Aorta (tissue), 5 donors: ENCODE measurements around the gene ABCB8. TPM values are rescaled to one million over a fixed set of nuclear protein-coding genes. Genes with fewer than 3 reads are reported as not detected.
A peak's percentile ranks its signal among the peaks of the same experiment; 100 is the strongest.

Experiments
- ATAC-seq: fragments of 200-7000 bp; cut with Tn5 transposase; one replicate; pipeline ENCODE4 v1.9.1; 2022; ENCODE audit warnings: moderate library complexity; ENCODE audit not compliant: low FRiP score
- DNase-seq, 2 donors: peaks; one replicate each; pipeline ENCODE4 v3.0.0-alpha.2; 2020
- H3K27ac ChIP-seq, 2 donors: one replicate each; pipeline ENCODE4 v1.5.1; 2013; ENCODE audit warnings: low read length in 2 of 2, mild to moderate bottlenecking in 2 of 2, moderate library complexity in 2 of 2, control low read depth in 1 of 2, inconsistent platforms in 1 of 2, low read depth in 1 of 2
- H3K27me3 ChIP-seq, 2 donors: one replicate each; pipeline ENCODE4 v1.6.1; 2013; ENCODE audit warnings: control low read depth in 1 of 2, low read length in 1 of 2, mild to moderate bottlenecking in 1 of 2, moderate library complexity in 1 of 2; ENCODE audit not compliant: insufficient read depth in 2 of 2, control insufficient read depth in 1 of 2
- H3K36me3 ChIP-seq, 2 donors: one replicate each; pipeline ENCODE4 v1.6.1; 2013; ENCODE audit warnings: control low read depth in 1 of 2, low read length in 1 of 2, mild to moderate bottlenecking in 1 of 2; ENCODE audit not compliant: insufficient read depth in 2 of 2, control insufficient read depth in 1 of 2
- H3K4me1 ChIP-seq, 2 donors: one replicate each; pipeline ENCODE4 v1.6.1; 2013; ENCODE audit warnings: low read length in 2 of 2, control low read depth in 1 of 2, mild to moderate bottlenecking in 1 of 2, moderate library complexity in 1 of 2; ENCODE audit not compliant: insufficient read depth in 2 of 2, control insufficient read depth in 1 of 2
- H3K4me3 ChIP-seq, 2 donors: one replicate each; pipeline ENCODE4 v1.5.1; 2013; ENCODE audit warnings: low read length in 2 of 2, control low read depth in 1 of 2, mild to moderate bottlenecking in 1 of 2
- H3K9me3 ChIP-seq: one replicate; pipeline ENCODE4 v1.6.1; 2013; ENCODE audit warnings: mild to moderate bottlenecking, low read length; ENCODE audit not compliant: control insufficient read depth
- WGBS, 2 donors: extraction: QIAGEN DNeasy Blood & Tissue Kit; methylation state at CpG; one replicate each; pipeline ENCODE4 v1.1.7; 2013; 5-methylcytosine and 5-hydroxymethylcytosine counted together
- intact Hi-C, 2 donors: fragments of 100-400 bp; cut with DNase I; formaldehyde crosslinking; loops; one replicate each; pipeline versions ENCODE4 v1.14.2 to v1.15.0; 2022
- polyA plus RNA-seq, 2 donors: library from polyadenylated mRNA; stranded (reverse); fragments of 200-250 nt; gene quantifications; one replicate each; pipeline ENCODE4 v1.2.3, GENCODE V29; 2013
- total RNA-seq, 2 donors: library from RNA; stranded (reverse); fragmentation: NEBNext Ultra II Directional; extraction: Animal tissue kit (Norgen Biotek cat#: 25700); gene quantifications; one replicate each; pipeline ENCODE4 v1.2.1, GENCODE V29; 2021
- donor health status: healthy with polysubstance abuse.
- donor health status: Bipolar disorder and iron deficiency.
- donor health status: DM: no; HTN: no; CAD: no.
- donor health status: DM: no; HTN: no; CAD: no.
- donor health status: DM: yes; HTN: yes; CAD: no.

Gene ABCB8
- total and polyA plus RNA-seq, 4 donors, result 5.5 to 39.7 (median 24.7) TPM

DNA sequence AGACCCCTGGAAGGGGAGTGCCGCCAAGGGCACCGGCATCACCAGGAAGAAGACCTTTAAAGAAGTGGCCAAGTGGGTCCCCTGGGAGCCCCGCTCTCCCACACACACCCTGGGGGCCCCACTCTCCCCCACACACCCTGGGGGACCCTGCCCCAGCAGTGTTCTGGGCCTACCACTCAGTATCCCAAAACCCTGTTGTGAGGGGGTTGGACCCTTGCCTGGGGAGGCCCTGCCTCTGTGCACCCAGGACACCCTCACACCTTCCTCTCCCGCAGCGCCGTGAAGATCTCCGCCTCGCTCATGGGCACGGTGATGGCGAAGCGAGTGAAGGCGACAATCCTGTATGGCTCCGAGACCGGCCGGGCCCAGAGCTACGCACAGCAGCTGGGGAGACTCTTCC is 26.7 kb upstream of the ABCB8 start:
- no peaks in the 10 kb centered on the region for H3K36me3 ChIP-seq
- no peak overlapping the region for H3K27ac ChIP-seq
- ATAC-seq, result no peak
- intact Hi-C loops, result no loop called here
- no peaks in the 10 kb centered on the region for H3K27me3 ChIP-seq
- no peak overlapping the region for H3K4me3 ChIP-seq
- 95 to 96% methylated on average over 16 of the region's 16 CpGs for WGBS, 2 donors
- H3K9me3 ChIP-seq, result no peaks in the 10 kb centered on the region
- H3K4me1 ChIP-seq, result no peaks in the 10 kb centered on the region
- DNase-seq, result peak in 1 of 2 donors; percentile 42

DNA sequence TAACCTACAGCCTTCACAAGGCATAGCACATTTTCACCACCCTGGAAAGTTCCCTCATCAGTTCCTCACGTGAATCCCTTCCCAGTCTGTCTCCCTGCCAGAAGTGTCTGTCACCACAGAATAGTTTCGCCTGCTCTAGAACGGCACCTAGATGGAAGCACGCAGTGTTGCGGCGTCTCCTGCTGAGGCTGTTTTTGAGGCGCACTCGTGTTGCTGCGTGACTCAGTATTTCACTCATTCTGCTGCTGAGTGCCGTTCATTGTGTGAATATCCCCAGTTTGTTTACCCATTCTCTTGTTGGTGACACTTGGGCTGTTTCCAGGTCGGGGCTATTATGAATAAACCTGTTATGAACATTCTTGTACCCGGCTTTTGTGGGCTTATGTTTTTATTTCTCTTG is 24.7 kb upstream of the ABCB8 start:
- H3K27ac ChIP-seq, result no peak overlapping the region
- no peak for ATAC-seq
- H3K4me1 ChIP-seq, result no peaks in the 10 kb centered on the region
- no peak overlapping the region for H3K4me3 ChIP-seq
- intact Hi-C loops, result no loop called here
- no peaks in the 10 kb centered on the region for H3K36me3 ChIP-seq
- no peak for DNase-seq
- no peaks in the 10 kb centered on the region for H3K9me3 ChIP-seq
- 53 to 66% methylated on average over 12 of the region's 12 CpGs for WGBS, 2 donors
- H3K27me3 ChIP-seq, result no peaks in the 10 kb centered on the region

DNA sequence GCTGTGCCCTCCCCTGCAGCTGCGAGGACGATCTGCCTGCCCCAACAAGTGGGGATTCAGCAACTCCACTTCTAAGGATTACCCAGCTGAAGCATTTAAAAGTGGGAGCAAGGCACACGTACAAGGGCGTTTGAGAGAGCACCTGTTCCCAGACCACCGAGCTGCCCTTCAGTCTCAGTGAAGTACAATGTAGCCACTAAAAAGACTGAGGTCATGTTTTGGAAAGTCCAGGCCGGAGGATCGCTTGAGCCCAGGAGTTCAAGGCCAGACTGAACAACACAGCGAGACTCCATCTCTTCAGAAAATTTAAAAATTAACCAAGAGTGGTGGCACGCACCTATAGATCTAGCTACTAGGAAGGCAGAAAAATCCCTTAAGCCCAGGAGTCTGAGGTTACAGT is 22.7 kb upstream of the ABCB8 start:
- 78 to 87% methylated on average over 9 of the region's 9 CpGs for WGBS, 2 donors
- Histone ChIP-seq H3K9me3 (no peaks in the 10 kb centered on the region), H3K4me3 (no peak overlapping the region), H3K36me3 (no peaks in the 10 kb centered on the region), H3K27ac (no peak overlapping the region), H3K27me3 (no peaks in the 10 kb centered on the region), H3K4me1 (no peaks in the 10 kb centered on the region)
- intact Hi-C loops, result loop anchor here in 1 of 2 donors (5.0 kb wide), 1 partner anchor 108 kb away; no protein-coding TSS in a partner anchor
- ATAC-seq, result no peak
- no peak for DNase-seq

DNA sequence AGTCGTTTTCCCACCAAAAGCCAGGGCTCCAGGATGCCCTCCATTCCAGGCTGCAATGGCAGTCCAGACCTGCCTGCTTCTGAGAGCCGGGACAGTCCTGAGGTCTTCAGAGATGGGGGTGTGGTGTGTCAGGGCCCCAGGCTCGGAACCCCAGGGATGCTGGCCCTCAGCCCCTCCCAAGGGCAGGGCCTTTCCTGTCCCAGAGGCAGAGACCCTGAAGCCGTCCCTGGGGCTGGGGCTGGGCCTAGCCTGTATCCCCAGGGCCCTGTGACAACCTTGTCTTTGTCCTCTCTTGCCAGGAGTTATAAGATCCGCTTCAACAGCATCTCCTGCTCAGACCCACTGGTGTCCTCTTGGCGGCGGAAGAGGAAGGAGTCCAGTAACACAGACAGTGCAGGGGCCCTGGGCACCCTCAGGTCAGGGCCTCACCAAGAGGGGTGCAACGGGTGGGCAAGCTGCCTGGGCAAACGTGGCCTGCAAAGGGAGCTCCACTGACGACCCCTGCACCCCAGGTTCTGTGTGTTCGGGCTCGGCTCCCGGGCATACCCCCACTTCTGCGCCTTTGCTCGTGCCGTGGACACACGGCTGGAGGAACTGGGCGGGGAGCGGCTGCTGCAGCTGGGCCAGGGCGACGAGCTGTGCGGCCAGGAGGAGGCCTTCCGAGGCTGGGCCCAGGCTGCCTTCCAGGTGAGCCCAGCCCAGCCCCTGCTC is 21.5 kb upstream of the ABCB8 start:
- H3K36me3 ChIP-seq, result no peaks in the 10 kb centered on the region
- intact Hi-C loops, result loop anchor here in 1 of 2 donors (5.0 kb wide), 1 partner anchor 109 kb away; no protein-coding TSS in a partner anchor
- H3K9me3 ChIP-seq, result no peaks in the 10 kb centered on the region
- H3K4me1 ChIP-seq, result no peaks in the 10 kb centered on the region
- WGBS, 2 donors, result 88 to 89% methylated on average over 22 to 23 of the region's 23 CpGs
- no peak for ATAC-seq
- no peak overlapping the region for H3K4me3 ChIP-seq
- H3K27ac ChIP-seq, result no peak overlapping the region
- H3K27me3 ChIP-seq, result no peaks in the 10 kb centered on the region
- peak in 1 of 2 donors; percentile 47 for DNase-seq

DNA sequence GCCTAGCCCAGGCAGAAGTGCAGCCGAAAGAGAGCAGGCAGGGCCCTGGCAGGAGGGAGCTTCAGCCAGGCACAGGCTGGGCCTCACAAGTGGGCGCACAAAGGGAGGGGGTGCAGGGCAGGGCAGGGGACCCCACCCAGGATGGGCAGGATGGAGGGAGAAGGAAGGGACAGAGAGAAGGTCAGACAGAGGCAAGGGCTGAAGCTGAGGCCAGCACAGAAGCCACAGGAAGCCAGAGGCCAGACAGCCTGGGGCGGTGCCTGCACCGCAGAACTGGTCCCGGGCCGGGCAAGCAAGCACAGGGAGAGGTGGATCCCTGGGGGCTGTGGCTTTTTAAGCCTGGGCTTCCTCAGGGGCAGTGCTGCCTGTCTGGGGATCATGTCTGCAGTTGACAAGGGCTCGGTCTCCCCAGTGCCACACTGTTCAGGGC is 20.8 kb upstream of the ABCB8 start:
- no peak overlapping the region for H3K27ac ChIP-seq
- intact Hi-C loops, result loop anchor here in 1 of 2 donors (5.0 kb wide), 1 partner anchor 110 kb away; no protein-coding TSS in a partner anchor
- DNase-seq (peak in 1 of 2 donors; percentile 45), ATAC-seq (peak; percentile 2)
- 63 to 86% methylated on average over 7 of the region's 7 CpGs for WGBS, 2 donors
- no peaks in the 10 kb centered on the region for H3K4me1 ChIP-seq
- H3K9me3 ChIP-seq, result no peaks in the 10 kb centered on the region
- H3K36me3 ChIP-seq, result no peaks in the 10 kb centered on the region
- no peak overlapping the region for H3K4me3 ChIP-seq
- no peaks in the 10 kb centered on the region for H3K27me3 ChIP-seq

DNA sequence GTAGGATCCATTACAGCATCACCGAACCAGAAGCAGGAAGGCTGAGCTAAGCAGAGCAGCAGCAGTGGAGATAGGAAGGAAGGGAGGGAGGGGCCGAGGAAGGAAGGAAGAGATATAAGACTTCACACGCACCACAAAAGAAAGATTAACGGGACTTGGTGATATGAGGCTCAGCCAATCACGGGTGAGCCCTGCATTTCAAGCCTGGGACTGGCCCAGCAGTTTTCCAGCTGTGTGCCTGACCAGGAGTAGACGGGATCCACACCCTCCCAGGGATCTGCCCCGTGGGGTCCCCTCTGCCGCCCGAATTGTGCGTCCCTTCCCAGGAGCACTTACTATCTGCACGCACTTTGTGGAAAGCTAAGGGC is 20.1 kb upstream of the ABCB8 start:
- no peak overlapping the region for H3K27ac ChIP-seq
- no peaks in the 10 kb centered on the region for H3K4me1 ChIP-seq
- H3K36me3 ChIP-seq, result no peaks in the 10 kb centered on the region
- no peak for ATAC-seq
- intact Hi-C loops, result loop anchor here in 1 of 2 donors (5.0 kb wide), 1 partner anchor 111 kb away; no protein-coding TSS in a partner anchor
- no peaks in the 10 kb centered on the region for H3K9me3 ChIP-seq
- WGBS, 2 donors, result 57% methylated on average over 11 of the region's 11 CpGs
- no peak overlapping the region for H3K4me3 ChIP-seq
- DNase-seq, result peak in 1 of 2 donors; percentile 41
- no peaks in the 10 kb centered on the region for H3K27me3 ChIP-seq

DNA sequence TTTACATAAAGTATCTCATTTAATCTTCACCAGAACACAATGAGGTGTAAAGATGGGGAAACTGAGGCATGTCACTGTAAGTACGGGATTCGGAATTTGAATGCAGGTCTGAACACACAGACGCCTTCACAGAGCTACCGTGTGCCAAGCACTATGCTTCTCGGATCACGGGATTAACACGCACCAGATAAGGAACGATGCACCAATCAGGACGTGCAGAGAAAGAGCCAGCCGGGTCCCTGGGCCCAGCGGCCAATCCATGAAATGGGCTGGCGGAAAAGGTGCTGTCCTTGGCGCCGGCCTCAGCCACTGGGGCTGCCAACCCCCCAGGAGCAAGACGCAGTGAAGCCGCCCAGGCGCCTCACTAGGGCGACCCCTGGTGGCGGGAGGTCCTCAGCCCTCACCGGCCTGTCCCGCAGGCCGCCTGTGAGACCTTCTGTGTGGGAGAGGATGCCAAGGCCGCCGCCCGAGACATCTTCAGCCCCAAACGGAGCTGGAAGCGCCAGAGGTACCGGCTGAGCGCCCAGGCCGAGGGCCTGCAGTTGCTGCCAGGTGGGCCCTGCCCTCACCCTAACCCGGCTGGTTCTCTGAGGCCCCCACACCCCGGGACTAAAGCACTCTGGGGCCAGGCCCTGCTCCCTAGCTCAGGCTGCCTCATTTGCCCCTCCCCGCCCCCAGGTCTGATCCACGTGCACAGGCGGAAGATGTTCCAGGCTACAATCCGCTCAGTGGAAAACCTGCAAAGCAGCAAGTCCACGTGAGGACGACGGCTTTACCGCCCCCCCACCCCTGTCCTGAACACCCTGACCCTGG is 19.5 kb upstream of the ABCB8 start:
- ATAC-seq (peak; percentile 75), DNase-seq (peak; percentile 77 to 90)
- Histone ChIP-seq H3K9me3 (no peaks in the 10 kb centered on the region), H3K4me3 (no peak overlapping the region), H3K4me1 (no peaks in the 10 kb centered on the region), H3K27me3 (no peaks in the 10 kb centered on the region), H3K36me3 (no peaks in the 10 kb centered on the region), H3K27ac (no peak overlapping the region)
- WGBS, 2 donors, result 34 to 38% methylated on average over 38 to 40 of the region's 40 CpGs
- intact Hi-C loops, result loop anchor here in 1 of 2 donors (5.0 kb wide), 1 partner anchor 111 kb away; no protein-coding TSS in a partner anchor

DNA sequence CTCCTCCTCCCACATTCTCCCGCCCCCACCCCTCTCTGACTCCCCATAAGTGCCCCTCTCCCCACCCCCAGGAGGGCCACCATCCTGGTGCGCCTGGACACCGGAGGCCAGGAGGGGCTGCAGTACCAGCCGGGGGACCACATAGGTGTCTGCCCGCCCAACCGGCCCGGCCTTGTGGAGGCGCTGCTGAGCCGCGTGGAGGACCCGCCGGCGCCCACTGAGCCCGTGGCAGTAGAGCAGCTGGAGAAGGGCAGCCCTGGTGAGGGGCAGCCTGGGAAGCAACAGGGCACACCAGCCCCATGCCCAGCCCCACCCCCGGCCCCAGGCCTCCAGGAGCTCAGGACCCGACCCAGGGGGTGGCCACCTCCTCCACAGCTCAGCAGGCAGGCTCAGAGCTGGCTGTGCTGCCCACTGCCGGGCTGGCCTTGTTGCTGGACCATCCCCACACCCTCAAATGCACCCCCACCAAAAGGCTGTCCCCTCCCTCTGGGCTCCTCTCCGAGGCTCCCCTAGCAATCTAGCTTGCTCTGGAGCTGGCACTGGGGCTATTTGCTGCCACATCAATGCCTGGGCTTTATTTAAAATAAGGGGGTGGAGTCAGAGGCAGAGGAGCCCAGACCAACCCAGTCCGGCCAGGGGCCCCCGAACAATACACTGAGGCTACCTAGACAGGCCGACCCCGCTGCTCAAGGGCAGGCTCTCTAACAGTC is 18.8 kb upstream of the ABCB8 start:
- ATAC-seq (no peak), DNase-seq (peak in 1 of 2 donors; percentile 38)
- H3K4me1 ChIP-seq, result no peaks in the 10 kb centered on the region
- H3K4me3 ChIP-seq, result no peak overlapping the region
- H3K9me3 ChIP-seq, result no peaks in the 10 kb centered on the region
- H3K36me3 ChIP-seq, result no peaks in the 10 kb centered on the region
- intact Hi-C loops, result loop anchor here in 1 of 2 donors (5.0 kb wide), 1 partner anchor 112 kb away; no protein-coding TSS in a partner anchor
- 51 to 56% methylated on average over 19 to 22 of the region's 22 CpGs for WGBS, 2 donors
- no peaks in the 10 kb centered on the region for H3K27me3 ChIP-seq
- no peak overlapping the region for H3K27ac ChIP-seq
